ENCODE measurements around the gene TTC1.

DNA sequence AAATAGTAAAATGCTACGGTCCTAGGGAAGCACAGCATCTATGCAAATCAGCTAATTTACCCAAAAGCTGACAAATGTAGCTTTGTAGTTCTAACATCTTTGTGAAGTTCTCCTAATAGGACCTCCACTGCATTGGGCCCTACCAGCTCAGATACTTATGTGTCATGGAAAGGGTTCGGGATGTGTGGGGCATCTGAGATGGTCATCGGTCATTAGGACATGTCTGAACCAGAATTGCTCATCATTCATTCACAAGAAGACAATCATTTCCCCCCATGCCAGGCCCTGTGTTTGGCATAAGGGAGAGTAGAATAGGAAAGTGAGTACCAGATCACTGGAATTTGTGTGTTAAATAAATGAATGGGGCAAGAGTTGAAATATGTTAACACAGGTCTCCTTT, 74.6 kb downstream of the TTC1 start:
- TF ChIP-seq, protein P1, sequence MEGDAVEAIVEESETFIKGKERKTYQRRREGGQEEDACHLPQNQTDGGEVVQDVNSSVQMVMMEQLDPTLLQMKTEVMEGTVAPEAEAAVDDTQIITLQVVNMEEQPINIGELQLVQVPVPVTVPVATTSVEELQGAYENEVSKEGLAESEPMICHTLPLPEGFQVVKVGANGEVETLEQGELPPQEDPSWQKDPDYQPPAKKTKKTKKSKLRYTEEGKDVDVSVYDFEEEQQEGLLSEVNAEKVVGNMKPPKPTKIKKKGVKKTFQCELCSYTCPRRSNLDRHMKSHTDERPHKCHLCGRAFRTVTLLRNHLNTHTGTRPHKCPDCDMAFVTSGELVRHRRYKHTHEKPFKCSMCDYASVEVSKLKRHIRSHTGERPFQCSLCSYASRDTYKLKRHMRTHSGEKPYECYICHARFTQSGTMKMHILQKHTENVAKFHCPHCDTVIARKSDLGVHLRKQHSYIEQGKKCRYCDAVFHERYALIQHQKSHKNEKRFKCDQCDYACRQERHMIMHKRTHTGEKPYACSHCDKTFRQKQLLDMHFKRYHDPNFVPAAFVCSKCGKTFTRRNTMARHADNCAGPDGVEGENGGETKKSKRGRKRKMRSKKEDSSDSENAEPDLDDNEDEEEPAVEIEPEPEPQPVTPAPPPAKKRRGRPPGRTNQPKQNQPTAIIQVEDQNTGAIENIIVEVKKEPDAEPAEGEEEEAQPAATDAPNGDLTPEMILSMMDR (IDR thresholded peaks at IDR 0.05) = no peak
- TF ChIP-seq POLR2A (IDR thresholded peaks at IDR 0.05) (no peak), POLR2AphosphoS5 (IDR thresholded peaks at IDR 0.05) (no peak)
